COR-L47 (cell line): Measurements from ENCODE around the gene ILF2.

Experiments used
- DNase-seq: peaks from one replicate; lab custom pipeline; 2025; lab: John Stamatoyannopoulos, UW

Gene ILF2

GRCh38 chr1:153627715-153628626, 42.8 kb downstream of the ILF2 start, which contains the start of gene S100A1:
S100A1 (plus strand) TSS chr1:153628434; CDS start chr1:153630522, 2,088 bp downstream.
- DNase-seq, result no peak

GRCh38 chr1:153626904-153627714, 43.7 kb downstream of the ILF2 start, which contains the start of gene S100A13:
S100A13 (minus strand) TSS chr1:153627505; CDS start chr1:153626472, 1,033 bp downstream.
- DNase-seq, result peak; percentile 70

- no peak for DNase-seq
These were observed 44.3 kb downstream of the ILF2 start for GRCh38 chr1:153626477-153626903.

DNA sequence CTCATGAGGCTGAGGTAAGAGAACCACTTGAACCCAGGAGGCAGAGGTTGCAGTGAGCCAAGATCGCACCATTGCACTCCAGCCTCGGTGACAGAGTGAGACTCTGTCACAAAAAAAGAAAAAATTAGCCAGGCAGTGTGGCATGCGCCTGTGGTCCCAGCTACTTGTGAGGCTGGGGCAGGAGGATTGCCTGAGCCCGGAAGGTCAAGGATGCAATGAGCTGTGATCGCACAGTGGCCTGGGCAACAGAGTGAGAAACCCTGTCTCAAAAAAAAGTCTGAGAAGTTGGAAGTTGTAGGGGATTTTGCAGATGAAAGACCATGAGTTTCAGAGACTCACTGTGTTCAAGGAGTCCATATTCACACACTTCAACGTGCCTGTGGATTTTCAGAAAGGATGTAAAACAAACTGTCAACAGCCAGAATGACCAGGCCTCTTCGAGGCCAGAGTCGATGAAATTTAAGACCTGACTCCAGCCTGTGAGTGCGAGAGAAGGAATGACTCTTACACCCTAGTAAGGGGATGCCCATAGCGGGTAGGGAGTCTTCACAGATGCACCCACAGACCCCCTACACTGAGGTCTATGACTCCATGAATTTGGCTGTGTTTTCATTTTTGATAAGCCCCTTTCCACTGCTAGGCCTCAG, 45.7 kb downstream of the ILF2 start:
- no peak for DNase-seq

GRCh38 chr1:153623101-153623500, 47.7 kb downstream of the ILF2 start:
- DNase-seq, result no peak

GRCh38 chr1:153619171-153619570, 51.6 kb downstream of the ILF2 start:
- DNase-seq, result no peak

DNA sequence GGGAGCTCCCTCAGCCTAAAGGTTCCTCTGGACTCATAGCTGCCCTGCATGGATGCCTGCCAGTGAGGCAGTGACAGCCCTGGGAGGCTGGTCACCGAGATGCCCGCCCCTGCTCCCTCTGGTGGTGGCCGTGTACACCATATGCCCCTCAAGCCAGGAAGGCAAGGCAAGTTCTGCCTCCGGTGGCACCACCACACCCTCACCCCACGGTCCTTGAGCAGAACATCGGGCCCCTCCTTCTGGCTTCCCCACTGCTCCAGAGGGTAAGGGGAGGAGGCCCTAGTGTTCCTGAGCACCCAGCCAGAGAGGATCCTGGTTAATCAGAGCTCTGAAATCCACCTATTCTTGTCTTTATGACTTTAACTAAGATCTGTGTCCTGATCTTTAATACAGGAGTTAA, 53.1 kb downstream of the ILF2 start:
- peak; percentile 65 for DNase-seq

GRCh38 chr1:153616917-153617311, 53.9 kb downstream of the ILF2 start:
- no peak for DNase-seq

GRCh38 chr1:153616144-153616916, 54.5 kb downstream of the ILF2 start, which contains the start of gene S100A14:
S100A14 (minus strand) TSS chr1:153616325; CDS start chr1:153615858, 467 bp downstream.
- DNase-seq, result peak; percentile 20

GRCh38 chr1:153615406-153615805, 55.4 kb downstream of the ILF2 start:
- DNase-seq, result no peak

DNA sequence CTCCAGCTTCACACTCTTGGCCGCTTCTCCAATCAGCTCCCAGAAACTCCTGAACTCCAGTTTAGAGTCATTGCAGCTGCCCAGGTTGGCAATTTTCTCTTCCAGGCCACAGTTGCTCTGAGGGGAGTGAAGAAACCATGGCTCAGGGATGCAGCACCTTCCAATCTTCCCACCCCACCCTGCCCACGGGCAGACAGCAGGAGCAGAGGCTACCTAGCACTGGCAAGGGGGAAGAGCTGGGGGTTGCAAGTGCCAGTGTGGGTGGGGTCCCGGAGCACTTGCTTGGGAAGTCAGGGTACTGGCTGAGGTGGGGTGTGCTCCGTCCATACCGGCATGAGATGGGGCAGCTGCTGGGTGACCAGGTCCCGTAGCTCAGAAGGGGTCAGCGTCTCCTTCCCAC, 55.9 kb downstream of the ILF2 start:
- no peak for DNase-seq

DNA sequence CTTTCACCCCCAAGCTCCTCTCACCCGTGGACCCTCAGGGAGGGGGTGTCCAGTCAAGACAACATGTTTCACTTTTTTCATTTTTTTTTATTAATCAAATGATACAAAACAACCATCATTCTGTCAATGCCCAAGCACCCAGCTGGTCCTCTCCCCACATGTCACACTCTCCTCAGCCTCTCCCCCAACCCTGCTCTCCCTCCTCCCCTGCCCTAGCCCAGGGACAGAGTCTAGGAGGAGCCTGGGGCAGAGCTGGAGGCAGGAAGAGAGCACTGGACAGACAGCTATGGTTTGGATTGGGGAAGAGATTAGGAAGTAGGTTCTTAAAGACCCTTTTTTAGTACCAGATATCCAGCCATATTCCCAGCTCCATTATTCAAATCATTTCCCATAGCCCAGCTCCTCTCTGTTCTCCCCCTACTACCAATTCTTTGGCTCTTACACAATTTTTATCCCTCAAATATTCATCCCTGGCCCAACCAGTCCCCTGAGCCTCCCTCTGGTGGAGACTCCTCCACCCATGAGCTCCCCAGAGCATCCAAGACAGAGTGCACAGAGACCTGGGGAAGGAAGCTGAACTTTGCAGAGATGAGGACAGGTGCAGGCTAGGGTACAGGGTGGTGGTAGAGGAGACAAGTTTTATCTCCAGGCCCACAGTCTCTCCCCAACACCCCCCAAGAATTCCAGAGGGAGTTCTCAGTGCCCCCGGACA, 56.4 kb downstream of the ILF2 start:
- no peak for DNase-seq

DNA sequence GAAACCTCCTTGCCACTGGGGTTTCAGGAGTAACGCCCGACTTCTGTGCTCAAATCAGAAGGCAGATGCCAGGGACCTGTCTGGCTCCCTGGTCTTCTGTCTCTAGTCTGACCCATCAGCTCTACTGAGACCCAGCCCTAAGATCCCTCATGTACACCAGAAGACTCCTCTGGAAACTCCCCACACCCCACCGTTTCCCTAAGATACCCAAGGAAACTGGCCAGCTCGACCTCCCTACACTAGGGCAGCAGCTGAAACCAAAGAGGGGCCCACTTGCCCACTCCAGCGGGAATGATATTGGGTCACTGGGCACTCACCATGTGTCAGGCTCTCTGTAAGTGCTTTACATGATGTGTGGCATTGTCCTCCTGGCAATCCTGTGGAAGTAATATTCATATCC, 57.4 kb downstream of the ILF2 start:
- DNase-seq, result no peak

- no peak for DNase-seq
These were observed 58.0 kb downstream of the ILF2 start, which contains the start of gene S100A16 for GRCh38 chr1:153612755-153613331. S100A16 (minus strand) TSS chr1:153613137; CDS start chr1:153608151, 4,986 bp downstream.

DNA sequence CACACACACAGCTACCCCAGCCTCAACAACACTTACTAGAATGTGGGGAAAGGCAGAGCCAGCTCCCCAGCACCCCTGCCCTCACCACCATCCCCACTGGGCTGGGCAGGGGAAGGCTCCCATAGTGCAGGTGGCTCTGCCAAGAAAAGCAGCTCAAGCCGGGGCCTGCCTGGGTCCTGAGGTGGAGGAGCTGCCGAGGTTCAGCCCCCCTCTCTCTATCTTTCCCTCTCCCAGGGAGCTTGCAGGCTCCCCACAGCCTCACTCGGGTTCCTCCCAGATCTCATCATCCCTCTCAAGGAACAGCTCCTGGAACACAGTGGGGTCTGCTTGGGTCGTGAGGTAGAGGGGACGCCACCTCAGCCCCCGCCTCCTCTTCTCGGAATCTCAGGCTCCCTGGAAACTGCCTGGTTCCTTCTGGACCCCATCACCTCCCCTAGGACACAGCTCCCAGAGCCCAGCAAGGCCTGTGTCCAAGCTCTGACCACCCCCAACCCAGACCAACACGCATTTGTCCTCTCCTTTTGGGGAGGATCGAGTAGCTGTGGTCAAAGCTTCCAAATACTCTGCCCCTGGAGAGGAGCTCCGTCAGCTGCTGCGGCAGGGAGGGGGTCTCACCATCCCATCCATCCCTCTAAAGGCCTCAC, 58.6 kb downstream of the ILF2 start:
- no peak for DNase-seq
